IPS DF 19.7 (cell line): ENCODE measurements around the gene TNFRSF6B.
"Not testable (repeated sequence)": the region's sequence is repeated elsewhere in the genome, so short reads cannot be mapped to it uniquely, and the experiment has no call there.

ENCODE experiments used
- DNase-seq: peaks from one replicate; pipeline ENCODE4 v3.0.0-alpha.2; 2013; ENCODE audit warnings: low read depth, low spot score

The TNFRSF6B gene

GRCh38 chr20:63662813-63663189, 33.7 kb upstream of the TNFRSF6B start:
- no peak for DNase-seq

GRCh38 chr20:63663332-63664066, 33.0 kb upstream of the TNFRSF6B start:
- DNase-seq = no peak

GRCh38 chr20:63664143-63664851, 32.2 kb upstream of the TNFRSF6B start:
- no peak for DNase-seq

DNA sequence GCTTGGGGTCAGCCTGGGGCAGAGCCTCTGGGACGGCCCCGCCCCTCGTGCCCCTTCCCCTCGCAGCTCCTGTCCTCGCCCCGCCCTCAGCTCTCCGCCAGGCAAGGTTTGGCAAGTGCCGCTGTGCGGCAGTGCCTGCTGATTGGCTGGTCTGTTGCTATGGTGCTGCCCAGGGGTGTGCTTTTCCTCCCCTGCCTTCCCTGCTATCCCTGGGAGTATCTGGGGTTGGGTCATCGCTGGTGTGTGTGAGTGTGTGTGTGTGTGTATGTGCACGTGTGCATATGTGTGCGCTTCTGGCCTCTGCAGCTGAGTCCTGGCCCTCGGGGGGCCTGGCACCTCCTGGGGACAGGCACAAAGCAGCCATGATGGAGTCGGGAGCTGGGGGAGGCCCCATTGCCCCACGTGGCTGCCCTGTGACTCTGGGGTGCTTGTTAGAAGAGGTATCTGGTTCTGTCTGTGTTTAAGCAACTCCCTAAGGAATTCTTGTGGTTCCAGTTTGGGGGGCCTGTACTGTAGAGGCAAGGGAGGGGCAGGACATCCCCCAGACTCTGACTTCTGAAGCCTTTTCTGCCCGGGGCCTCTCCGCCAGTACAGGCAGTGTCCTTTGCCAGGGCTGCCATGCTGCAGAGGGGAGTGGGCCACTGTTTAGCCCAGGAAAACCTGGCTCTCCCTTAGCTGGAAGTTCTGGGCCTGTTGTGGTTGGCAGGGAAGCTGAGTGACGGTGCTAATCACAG, 31.4 kb upstream of the TNFRSF6B start:
- no peak for DNase-seq

DNA sequence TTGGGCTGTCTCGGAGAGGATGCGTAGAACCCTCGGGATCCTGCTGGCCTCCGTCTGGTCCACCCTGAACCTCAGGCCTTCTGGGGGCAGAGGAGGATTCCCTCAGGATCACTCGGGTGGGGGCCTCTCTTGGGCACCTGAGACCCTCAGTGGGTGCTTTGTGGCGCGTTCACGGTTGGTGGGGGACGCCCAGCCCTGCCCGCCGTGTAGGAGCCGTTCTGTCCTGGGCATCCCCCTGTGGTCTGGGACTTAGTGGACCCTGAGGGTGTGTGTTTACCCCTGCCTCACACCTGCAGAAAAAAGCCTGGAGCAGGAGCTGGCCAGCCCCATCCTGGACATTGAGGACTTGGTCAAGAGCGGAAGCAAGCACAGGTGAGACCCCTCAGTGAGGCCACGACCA, 30.7 kb upstream of the TNFRSF6B start:
- no peak for DNase-seq

GRCh38 chr20:63667858-63668257, 28.6 kb upstream of the TNFRSF6B start:
- DNase-seq = no peak

DNA sequence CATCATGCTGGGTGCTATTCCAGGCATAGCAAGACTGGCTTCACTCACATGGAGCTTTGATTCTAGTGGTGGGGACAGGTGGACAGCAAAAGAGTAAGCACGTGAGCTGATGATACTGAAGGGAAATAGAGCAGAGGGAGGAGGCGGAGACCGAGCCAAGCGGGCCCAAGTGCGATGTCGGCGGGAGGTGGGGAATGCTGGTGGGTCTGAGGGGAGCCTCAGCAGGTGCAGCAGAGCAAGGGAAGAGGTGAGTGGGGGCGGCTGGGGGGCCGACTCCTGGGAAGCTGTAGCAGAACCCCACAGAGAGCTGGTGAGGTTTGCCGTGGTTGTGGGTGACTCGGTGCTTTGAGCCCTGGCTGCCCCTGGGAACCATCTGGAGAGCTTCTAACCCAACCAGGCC, 28.1 kb upstream of the TNFRSF6B start:
- DNase-seq = no peak

- DNase-seq = not testable (repeated sequence)
Measured at GRCh38 chr20:63671695-63672094, 24.8 kb upstream of the TNFRSF6B start.

DNA sequence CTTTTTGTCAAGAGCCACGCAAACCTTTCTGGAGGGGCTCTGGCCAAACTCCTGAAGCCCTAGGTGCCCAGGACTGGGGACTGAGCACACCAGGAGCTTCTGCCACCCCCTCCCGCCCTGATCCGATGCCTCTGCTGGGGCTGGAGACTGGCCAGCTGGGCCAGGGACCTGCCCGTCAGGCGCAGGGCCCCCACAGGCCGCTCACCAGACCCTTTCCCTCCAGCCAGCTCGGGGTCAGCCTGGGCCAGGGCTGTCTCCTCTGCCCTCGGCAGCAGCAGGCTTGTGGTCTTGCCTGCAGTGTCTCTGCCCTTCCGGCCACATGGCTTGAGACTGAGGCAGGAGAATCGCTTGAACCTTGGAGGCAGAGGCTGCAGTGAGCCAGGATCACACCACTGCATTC, 23.8 kb upstream of the TNFRSF6B start:
- DNase-seq = no peak

DNA sequence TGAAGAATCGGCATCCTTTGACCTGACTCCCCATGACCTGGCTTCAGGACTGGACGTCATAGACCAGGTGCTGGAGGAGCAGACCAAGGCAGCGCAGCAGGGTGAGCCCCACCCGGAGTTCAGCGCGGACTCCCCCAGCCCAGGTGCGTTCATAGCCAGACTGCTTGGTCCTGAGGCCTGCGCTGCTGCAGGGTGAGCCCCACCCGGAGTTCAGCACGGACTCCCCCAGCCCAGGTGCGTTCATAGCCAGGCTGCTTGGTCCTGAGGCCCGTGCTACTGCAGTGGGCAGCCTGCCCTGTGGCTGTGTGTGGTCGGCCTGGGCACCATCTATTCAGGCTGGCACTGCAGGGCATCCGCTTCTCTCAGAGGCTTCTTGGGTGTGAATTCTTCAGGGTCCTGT, 22.5 kb upstream of the TNFRSF6B start:
- DNase-seq = no peak

- no peak for DNase-seq
Measured at GRCh38 chr20:63675681-63676368, 20.6 kb upstream of the TNFRSF6B start.

DNA sequence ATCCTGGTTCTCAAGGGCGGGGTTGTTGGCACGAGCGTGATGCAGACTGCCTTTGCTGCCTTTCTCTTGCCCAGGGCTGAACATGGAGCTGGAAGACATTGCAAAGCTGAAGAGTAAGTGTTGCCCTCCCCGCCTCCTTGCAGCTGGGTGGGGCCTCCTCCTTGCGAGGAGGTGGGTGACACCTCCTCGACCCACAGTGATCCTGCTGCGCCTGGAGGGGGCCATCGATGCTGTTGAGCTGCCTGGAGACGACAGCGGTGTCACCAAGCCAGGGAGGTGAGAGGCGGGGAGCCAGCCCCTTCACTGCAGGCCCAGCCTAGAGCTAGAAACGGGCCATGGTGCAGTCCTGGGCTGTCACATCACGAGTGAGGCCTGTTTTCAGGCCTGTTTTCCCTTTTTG, 18.4 kb upstream of the TNFRSF6B start:
- no peak for DNase-seq

- DNase-seq = no peak
Measured at GRCh38 chr20:63678667-63679465, 17.6 kb upstream of the TNFRSF6B start.

- no peak for DNase-seq
Measured at GRCh38 chr20:63679799-63680305, 16.6 kb upstream of the TNFRSF6B start.

GRCh38 chr20:63680427-63680826, 16.0 kb upstream of the TNFRSF6B start:
- DNase-seq = no peak

DNA sequence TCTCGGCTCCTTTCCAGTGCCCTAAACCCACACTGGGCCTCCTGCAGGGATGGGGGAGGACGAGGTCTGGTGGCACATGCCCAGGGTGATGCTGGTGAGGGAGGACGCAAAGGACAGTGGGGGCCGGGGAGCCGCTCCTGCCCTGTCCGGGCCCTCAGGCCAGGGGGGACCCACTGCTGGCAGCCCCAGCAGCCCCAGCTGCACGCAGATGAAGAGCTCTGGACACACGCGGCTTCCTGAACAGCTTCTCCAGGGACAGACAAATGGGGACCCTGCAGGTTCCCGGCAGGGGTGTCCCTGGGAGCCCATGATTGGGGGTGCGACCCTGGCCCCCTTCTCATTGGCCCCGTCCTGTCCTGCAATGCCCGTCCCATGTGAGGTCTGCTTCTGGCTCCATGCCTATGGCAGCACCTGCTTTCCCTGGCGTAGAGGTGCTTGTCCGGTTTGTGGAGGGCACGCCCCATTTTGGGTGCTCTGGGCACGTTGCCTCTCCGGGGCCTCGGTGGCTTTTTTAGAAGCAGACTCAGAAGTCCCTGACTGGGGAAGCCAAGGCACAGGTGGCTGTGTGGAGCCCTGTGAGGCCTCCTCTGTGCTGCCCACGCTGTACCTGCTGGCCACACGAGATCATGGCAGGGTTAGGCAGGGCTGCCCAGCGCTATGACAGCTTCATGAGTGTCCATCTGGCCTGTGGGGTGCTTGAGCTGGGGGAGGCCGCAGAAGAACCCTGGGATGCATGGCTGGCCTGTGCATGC, 15.4 kb upstream of the TNFRSF6B start:
- DNase-seq = no peak

- no peak for DNase-seq
Measured at GRCh38 chr20:63681609-63682142, 14.8 kb upstream of the TNFRSF6B start.

- DNase-seq = no peak
Measured at GRCh38 chr20:63682384-63683139, 13.9 kb upstream of the TNFRSF6B start.
